Mononuclear cell (primary cell): ENCODE measurements around the gene MEMO1. TPM values are rescaled to one million over a fixed set of nuclear protein-coding genes. Genes with fewer than 3 reads are reported as not detected.
"Not testable (repeated sequence)": the region's sequence is repeated elsewhere in the genome, so short reads cannot be mapped to it uniquely, and the experiment has no call there.

Experiments
- H3K27me3 ChIP-seq: 2 replicates; pipeline ENCODE4 v1.6.0; 2011; ENCODE audit warnings: low read length, control low read depth; ENCODE audit not compliant: insufficient read depth
- H3K4me1 ChIP-seq: 2 replicates; pipeline ENCODE4 v1.5.1; 2011; ENCODE audit warnings: mild to moderate bottlenecking, low read length, control low read depth; ENCODE audit not compliant: insufficient read depth
- H3K4me3 ChIP-seq: 2 replicates; pipeline ENCODE4 v1.5.1; 2011; ENCODE audit warnings: mild to moderate bottlenecking, low read length, moderate library complexity
- H3K9me3 ChIP-seq: 2 replicates; pipeline ENCODE4 v1.5.1; 2011; ENCODE audit warnings: low read depth, mild to moderate bottlenecking, control low read depth, low read length
- total RNA-seq: library from RNA; depleted of rRNA; stranded (reverse); fragments of >200 nt; gene quantifications from one replicate; pipeline ENCODE4 v1.2.3, GENCODE V29; 2012

Gene MEMO1
- total RNA-seq, 1 donor = 41.7 TPM

- H3K4me1 ChIP-seq = peaks cover 42% of the 10 kb centered on the region
- no peaks in the 10 kb centered on the region for H3K27me3 ChIP-seq
- H3K4me3 ChIP-seq = no peak overlapping the region
- H3K9me3 ChIP-seq = no peaks in the 10 kb centered on the region
These were observed 54.5 kb downstream of the MEMO1 start for GRCh38 chr2:31956312-31956711.

GRCh38 chr2:31953095-31953494 is 57.7 kb downstream of the MEMO1 start:
- peaks cover 22% of the 10 kb centered on the region for H3K4me1 ChIP-seq
- not testable (repeated sequence) for H3K4me3 ChIP-seq, H3K9me3 ChIP-seq, H3K27me3 ChIP-seq

- peaks cover 7% of the 10 kb centered on the region for H3K4me1 ChIP-seq
- no peaks in the 10 kb centered on the region for H3K9me3 ChIP-seq
- no peak overlapping the region for H3K4me3 ChIP-seq
- H3K27me3 ChIP-seq = no peaks in the 10 kb centered on the region
These were observed 59.8 kb downstream of the MEMO1 start for GRCh38 chr2:31950946-31951562.

- no peaks in the 10 kb centered on the region for H3K4me1 ChIP-seq
- no peaks in the 10 kb centered on the region for H3K9me3 ChIP-seq
- no peaks in the 10 kb centered on the region for H3K27me3 ChIP-seq
- H3K4me3 ChIP-seq = no peak overlapping the region
These were observed 62.9 kb downstream of the MEMO1 start for GRCh38 chr2:31947871-31948270.

- H3K4me1 ChIP-seq = no peaks in the 10 kb centered on the region
- H3K4me3 ChIP-seq = no peak overlapping the region
- no peaks in the 10 kb centered on the region for H3K9me3 ChIP-seq
- H3K27me3 ChIP-seq = no peaks in the 10 kb centered on the region
These were observed 64.0 kb downstream of the MEMO1 start for GRCh38 chr2:31946838-31947237.

GRCh38 chr2:31945572-31945935 is 65.3 kb downstream of the MEMO1 start:
- Histone ChIP-seq H3K9me3 (no peaks in the 10 kb centered on the region), H3K4me1 (no peaks in the 10 kb centered on the region), H3K27me3 (no peaks in the 10 kb centered on the region), H3K4me3 (no peak overlapping the region)

- no peaks in the 10 kb centered on the region for H3K4me1 ChIP-seq
- H3K4me3 ChIP-seq = no peak overlapping the region
- H3K9me3 ChIP-seq = no peaks in the 10 kb centered on the region
- no peaks in the 10 kb centered on the region for H3K27me3 ChIP-seq
These were observed 65.8 kb downstream of the MEMO1 start for GRCh38 chr2:31944828-31945571.

GRCh38 chr2:31943636-31944225 is 67.1 kb downstream of the MEMO1 start:
- H3K4me3 ChIP-seq = no peak overlapping the region
- H3K27me3 ChIP-seq = no peaks in the 10 kb centered on the region
- no peaks in the 10 kb centered on the region for H3K9me3 ChIP-seq
- H3K4me1 ChIP-seq = no peaks in the 10 kb centered on the region

GRCh38 chr2:31940920-31941319 is 69.9 kb downstream of the MEMO1 start:
- H3K27me3 ChIP-seq = no peaks in the 10 kb centered on the region
- H3K4me3 ChIP-seq = no peak overlapping the region
- no peaks in the 10 kb centered on the region for H3K9me3 ChIP-seq
- H3K4me1 ChIP-seq = no peaks in the 10 kb centered on the region

GRCh38 chr2:31937741-31938140 is 73.1 kb downstream of the MEMO1 start:
- H3K9me3 ChIP-seq = no peaks in the 10 kb centered on the region
- no peak overlapping the region for H3K4me3 ChIP-seq
- no peaks in the 10 kb centered on the region for H3K27me3 ChIP-seq
- H3K4me1 ChIP-seq = no peaks in the 10 kb centered on the region

- no peaks in the 10 kb centered on the region for H3K9me3 ChIP-seq
- no peaks in the 10 kb centered on the region for H3K27me3 ChIP-seq
- no peak overlapping the region for H3K4me3 ChIP-seq
- peaks cover 3% of the 10 kb centered on the region for H3K4me1 ChIP-seq
These were observed 75.4 kb downstream of the MEMO1 start for GRCh38 chr2:31935370-31935769.

GRCh38 chr2:31933066-31933465 is 77.7 kb downstream of the MEMO1 start:
- H3K4me3 ChIP-seq = no peak overlapping the region
- no peaks in the 10 kb centered on the region for H3K9me3 ChIP-seq
- peaks cover 3% of the 10 kb centered on the region for H3K4me1 ChIP-seq
- no peaks in the 10 kb centered on the region for H3K27me3 ChIP-seq

- Histone ChIP-seq H3K4me3 (no peak overlapping the region), H3K4me1 (peaks cover 3% of the 10 kb centered on the region), H3K9me3 (no peaks in the 10 kb centered on the region), H3K27me3 (no peaks in the 10 kb centered on the region)
These were observed 78.2 kb downstream of the MEMO1 start for GRCh38 chr2:31932589-31932988.

- H3K4me3 ChIP-seq = no peak overlapping the region
- H3K9me3 ChIP-seq = no peaks in the 10 kb centered on the region
- no peaks in the 10 kb centered on the region for H3K27me3 ChIP-seq
- peaks cover 3% of the 10 kb centered on the region for H3K4me1 ChIP-seq
These were observed 78.9 kb downstream of the MEMO1 start for GRCh38 chr2:31931916-31932315.

- no peaks in the 10 kb centered on the region for H3K27me3 ChIP-seq
- no peak overlapping the region for H3K4me3 ChIP-seq
- no peaks in the 10 kb centered on the region for H3K4me1 ChIP-seq
- no peaks in the 10 kb centered on the region for H3K9me3 ChIP-seq
These were observed 85.3 kb downstream of the MEMO1 start for GRCh38 chr2:31925517-31925916.

GRCh38 chr2:31923662-31924061 is 87.1 kb downstream of the MEMO1 start:
- no peaks in the 10 kb centered on the region for H3K9me3 ChIP-seq
- H3K4me3 ChIP-seq = no peak overlapping the region
- H3K4me1 ChIP-seq = no peaks in the 10 kb centered on the region
- no peaks in the 10 kb centered on the region for H3K27me3 ChIP-seq
